CD4-positive, alpha-beta T cell treated with Interleukin-21 for 1 hour (primary cell): ENCODE measurements around the gene EBF4.
"Not testable (repeated sequence)": the region's sequence is repeated elsewhere in the genome, so short reads cannot be mapped to it uniquely, and the experiment has no call there.

ENCODE experiments used
- DNase-seq: peaks from one replicate; pipeline ENCODE4 v3.0.0-alpha.2; 2020

Gene EBF4

GRCh38 chr20:2759603-2760296, 67.2 kb downstream of the EBF4 start:
- no peak for DNase-seq

- DNase-seq: no peak
Observed at GRCh38 chr20:2760297-2760951, 67.8 kb downstream of the EBF4 start.

GRCh38 chr20:2760952-2761305, 68.3 kb downstream of the EBF4 start:
- no peak for DNase-seq

DNA sequence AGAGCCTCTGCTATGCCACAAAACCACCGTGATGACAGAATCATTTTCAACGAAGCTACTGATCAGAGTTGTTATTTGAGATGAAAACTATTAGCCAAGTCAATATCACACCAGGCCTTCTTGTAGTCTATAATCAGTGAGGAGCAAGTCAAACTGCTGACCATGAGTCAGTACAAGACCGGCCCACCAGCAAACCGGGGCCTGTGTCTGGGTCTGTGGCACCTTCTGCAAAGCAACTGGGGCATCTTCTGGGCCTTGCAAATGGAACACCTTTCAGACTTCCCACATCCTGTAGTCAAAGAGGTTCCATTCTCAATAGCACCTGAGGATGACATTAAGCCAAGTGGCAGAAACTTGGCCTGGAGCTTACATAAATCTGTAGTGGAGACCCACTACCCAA, 69.3 kb downstream of the EBF4 start:
- DNase-seq: no peak

DNA sequence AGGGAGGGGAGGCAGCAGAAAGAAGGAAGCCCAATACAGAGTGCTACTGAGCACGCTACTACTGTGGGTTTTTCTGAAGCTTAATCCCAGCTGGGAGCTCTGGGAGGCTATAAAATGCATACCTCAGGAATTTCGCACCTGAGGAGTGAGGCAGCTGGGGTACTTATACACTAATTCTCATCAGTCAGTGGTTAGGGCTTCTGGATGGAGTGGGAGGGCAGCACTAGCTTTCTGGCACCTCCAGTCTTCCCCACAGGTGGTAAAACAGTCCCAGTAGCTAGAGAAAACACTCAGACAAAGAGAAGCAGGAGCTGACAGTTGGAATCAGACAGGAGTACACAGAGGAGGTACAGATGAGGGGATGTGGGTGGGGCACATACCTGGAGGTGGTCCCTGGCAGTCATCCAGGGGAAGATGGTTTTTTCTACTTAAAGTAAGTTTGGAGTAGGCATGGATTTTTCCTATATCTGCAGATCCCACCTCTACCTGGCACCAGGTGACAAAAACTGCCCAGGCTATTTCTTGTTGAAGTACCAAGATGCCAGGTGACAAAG, 70.1 kb downstream of the EBF4 start:
- DNase-seq: no peak

GRCh38 chr20:2763186-2763585, 70.6 kb downstream of the EBF4 start:
- no peak for DNase-seq

DNA sequence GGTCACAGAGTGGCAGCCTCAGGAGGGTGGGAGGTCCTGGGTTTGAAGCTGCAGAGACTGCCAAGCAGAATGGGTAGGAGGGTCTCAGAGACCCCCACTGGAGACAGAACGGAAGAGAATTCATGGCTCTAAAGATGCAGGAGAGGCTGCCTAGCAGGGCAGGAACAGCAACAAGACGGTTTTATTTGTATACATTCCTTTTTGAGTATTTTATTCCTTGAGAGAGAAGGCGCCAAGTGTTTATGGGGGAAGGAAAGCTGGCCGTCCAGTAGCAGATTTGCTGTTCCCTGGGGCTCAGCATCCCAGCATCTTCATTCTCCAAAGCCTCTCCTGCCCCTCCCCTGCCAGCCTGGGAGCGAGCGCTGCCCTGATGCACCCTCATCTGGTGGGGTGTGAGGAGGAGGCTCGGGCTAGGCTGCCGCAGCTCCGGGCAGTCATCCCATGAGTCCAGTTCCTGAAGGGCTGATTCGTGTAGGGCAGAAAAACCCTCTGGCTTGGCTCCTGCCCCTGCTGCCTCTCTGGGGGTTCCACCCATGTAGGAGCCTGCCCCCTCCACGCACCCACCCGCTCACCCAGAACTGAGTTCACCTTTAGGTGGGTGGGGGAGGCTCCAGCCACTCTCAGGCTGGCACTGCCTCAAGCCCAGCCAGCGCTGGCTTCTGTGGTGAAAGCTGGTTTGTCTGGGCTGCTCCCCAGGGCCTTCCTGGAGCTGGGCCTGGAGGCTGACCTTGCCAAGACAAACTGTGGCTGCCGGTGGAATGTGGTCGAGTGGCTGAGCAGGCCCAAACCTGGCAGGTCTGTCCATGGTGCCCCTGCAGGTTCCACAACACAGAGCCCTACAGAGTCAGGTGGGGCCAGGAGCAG, 75.4 kb downstream of the EBF4 start:
- no peak for DNase-seq

DNA sequence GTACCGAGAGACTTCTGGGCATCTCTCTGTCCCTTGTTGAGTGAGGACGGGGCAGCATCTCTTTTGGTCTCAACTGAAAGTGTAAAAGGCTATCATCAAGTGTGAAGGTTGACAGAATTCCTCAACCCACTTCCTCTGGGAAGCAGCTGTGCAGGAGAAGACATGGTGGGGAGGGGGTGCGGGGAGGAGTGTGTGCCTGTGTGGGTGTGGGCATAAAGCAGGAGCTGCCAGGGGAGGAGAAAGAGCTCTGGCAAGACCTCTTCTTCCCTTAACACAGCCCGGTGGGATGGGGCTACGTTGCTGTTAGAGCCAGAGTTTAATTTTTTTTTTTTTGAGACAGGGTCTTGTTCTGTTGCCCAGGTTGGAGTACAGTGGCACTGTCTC, 76.0 kb downstream of the EBF4 start:
- no peak for DNase-seq

- not testable (repeated sequence) for DNase-seq
Observed at GRCh38 chr20:2770091-2770490, 77.5 kb downstream of the EBF4 start.

DNA sequence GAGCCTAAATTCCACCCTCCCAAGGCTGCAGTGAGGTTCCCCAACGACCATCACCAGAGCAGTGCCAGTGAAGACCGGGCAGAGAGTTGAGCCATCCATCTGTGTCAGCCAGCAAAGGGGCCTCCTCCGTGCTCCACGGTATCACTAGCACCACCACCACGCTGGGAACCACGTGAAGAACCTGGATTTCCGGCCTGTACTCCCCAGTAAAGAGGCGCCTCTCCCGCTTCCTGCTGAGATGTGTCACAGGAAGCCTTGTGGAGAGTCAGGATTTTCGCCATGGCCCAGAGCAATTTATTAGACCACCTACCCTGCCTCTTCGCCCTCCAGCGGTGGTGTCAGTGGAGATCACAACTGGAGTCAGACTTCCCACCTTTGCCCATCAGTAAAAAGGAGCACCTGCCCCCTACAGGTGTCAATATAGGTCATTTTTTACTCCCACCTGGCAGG, 79.1 kb downstream of the EBF4 start:
- no peak for DNase-seq

DNA sequence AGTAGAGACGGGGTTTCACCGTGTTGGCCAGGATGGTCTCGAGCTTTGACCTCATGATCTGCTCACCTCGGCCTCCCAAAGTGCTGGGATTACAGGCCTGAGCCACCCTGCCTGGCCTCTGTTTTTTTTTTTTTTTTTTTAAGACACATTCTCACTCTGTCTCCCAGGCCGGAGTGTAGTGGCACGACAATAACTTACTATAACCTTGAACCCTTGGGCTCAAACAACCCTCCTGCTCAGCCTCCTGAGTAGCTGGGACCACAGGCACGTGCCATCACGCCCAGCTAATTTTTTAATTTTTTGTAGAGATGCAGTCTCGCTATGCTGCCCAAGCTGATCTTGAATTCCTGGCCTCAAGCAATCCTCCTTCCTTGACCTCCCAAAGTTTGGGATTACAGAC, 81.2 kb downstream of the EBF4 start:
- no peak for DNase-seq

DNA sequence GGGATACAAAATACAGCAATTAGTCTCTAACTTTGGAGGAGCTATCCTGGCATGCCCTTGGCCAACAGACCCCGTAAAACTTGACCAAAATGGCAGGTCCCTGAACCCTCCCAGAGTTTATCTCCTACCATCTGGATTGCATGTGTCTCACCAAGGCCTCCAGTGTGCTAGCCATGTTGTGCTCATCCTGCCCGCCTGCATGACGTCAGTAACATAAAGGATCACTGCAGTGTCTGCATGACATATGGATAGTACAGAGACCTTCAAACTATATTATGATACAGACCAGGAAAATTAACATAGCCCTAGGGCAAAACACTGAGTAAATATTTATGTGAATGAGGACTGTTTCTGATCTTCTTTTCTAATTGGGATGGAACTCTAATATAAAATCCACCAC, 82.6 kb downstream of the EBF4 start:
- no peak for DNase-seq

GRCh38 chr20:2778602-2779321, 86.2 kb downstream of the EBF4 start:
- DNase-seq: no peak

DNA sequence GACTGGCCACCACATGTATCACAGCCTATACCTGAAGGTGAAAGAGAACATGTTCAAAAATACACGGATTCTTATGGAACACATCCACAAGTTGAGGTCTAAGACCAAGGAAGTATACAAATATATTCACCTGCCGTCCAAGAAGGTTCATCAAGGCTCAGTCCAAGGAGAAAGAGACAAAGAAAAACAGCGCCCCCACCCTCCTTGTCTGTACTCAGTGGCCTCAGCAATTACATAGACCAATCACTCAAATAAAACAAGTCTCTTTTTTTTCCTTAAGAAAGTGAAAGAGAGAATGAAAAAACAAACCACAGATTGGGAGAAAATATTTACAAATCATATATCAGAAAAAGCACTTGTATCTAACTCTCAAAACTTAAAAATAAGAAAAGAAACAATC, 88.4 kb downstream of the EBF4 start:
- DNase-seq: no peak

DNA sequence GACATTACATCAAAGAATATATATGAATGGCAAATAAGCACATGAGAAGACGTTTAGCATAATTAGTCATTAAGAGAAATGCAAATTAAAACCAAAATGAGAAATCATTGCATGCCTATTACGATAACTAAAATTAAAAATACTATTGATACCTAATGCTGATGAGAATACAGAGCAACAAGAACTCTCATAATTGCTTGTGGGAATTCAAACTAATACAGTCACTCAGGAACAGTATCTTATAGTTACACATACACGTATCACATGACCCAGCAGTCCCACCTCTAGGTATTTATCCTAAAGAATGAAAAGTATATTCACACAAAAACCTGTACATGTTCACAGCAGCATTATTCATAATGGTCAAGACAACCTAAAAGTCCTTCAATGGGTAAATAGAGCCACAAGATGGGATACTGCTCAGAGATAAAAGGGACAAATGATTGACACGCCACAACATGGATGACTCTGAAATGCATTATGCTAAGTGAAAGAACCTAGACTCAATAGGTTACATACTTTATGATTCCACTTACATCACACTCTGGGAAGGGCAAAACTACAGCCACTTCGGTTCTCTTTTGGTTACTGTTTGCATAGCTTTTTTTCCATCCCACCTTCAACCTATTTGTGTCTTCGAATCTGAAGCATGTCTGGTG, 91.5 kb downstream of the EBF4 start:
- no peak for DNase-seq

GRCh38 chr20:2793471-2793870, 100.9 kb downstream of the EBF4 start:
- no peak for DNase-seq

DNA sequence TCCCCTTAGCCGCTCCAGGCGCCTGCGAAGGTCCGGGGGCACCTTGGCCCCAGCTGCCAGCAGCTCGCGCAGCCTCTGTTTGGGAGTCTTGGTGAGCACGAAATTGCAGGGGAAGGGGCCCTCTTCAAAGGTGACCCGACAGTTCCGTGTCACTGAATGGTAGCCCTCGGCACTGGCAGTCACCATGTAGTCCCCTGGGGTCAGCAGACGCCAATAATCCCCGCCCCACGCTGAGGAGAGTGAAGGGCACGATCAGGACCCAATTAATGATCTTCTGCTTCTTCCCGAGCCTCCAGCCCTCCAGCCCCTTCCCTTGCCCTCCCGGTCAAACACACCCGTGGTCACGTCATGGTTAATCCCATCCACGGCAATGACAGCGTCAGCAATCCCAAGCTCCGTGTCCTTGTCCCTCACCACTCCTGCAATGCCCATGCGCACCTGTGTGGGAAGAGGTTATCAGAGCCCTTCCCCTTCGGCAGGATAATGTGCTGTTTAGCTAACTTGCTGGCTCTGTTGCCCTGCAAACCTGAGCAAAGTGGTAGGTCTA, 101.7 kb downstream of the EBF4 start:
- no peak for DNase-seq

- no peak for DNase-seq
Observed at GRCh38 chr20:2794866-2795447, 102.4 kb downstream of the EBF4 start.

GRCh38 chr20:2795451-2795850, 102.9 kb downstream of the EBF4 start:
- DNase-seq: no peak

- DNase-seq: no peak
Observed at GRCh38 chr20:2796011-2796660, 103.6 kb downstream of the EBF4 start.
